GM18951 (cell line): ENCODE results near the gene CEBPZ.
A peak's percentile ranks its signal among the peaks of the same experiment; 100 is the strongest.

Experiments
- POLR2A ChIP-seq: IDR thresholded peaks from 4 replicates; pipeline ENCODE4 v1.6.1; 2011; ENCODE audit warnings: mild to moderate bottlenecking; ENCODE audit not compliant: insufficient read length, insufficient read depth; ENCODE audit errors: extremely low read depth
- in situ Hi-C: fragments of 300-500 bp; cut with MboI; formaldehyde crosslinking; loops from one replicate; pipeline ENCODE4 v1.12.0; 2022; ENCODE audit warnings: low sequenced_read_pairs, mixed read lengths, inconsistent platforms; ENCODE audit not compliant: unreplicated experiment

Gene CEBPZ

DNA sequence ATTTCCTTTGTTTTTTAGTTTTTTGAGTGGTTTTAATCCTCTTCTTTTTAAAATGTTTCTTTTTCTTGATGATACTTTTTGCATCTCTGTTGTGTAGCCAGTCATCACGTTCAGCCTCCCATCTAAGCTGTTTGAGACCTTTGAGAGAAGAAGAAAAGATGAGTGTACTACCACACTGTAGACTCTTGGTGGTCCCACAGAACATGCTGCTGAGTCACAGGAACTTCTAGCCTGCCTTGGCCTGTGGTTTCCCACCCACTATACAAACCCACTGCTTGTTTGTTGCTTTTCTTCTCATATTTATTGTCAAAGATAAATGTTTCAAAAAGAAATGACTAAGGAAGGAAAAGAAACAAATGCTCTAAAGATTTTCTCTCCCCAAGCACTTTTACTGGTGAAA lies 29.6 kb downstream of the CEBPZ start:
- in situ Hi-C loops = no loop called here

DNA sequence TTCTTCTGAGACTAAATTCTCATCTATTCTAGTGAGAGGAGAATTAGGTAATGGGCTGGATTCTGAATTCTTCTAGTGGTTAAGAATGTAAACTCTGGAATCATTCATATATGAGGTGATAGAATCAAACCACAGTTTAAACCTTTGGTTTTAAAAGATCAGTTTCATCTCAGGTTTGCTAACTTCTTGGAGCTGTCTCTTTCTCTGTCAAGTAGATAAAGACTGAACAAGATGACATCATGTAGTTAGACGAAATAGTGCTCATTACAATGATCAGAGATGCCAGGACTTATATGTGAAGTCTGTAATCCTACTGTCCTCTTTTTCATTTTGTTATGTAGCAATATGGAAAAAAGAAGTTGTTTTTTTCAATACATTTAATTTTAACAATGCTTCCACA lies 30.2 kb downstream of the CEBPZ start:
- in situ Hi-C loops = no loop called here
- TF ChIP-seq POLR2A = no peak

More for the DNA sequence above, 29.6 kb downstream of the CEBPZ start:
- no peak for TF ChIP-seq POLR2A

DNA sequence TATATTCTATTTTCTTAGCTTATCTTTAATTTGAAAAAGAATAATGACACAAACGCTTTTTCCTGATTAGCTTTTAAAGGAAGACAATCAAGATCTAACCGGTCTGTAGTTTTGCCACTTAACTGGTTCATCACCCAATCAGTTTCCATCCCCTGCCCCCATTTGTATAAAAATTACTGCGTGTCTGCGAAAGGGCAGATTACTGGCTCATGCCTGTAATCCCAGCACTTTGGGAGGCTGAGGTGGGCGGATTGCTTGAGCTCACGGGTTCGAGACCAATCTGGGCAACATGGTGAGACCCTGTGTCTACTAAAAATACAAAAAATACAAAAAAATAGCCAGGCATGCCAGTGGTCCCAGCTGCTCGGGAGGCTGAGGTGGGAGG lies 32.7 kb downstream of the CEBPZ start:
- TF ChIP-seq POLR2A = no peak
- in situ Hi-C loops = loop anchor here (25.0 kb wide), 1 partner anchor 689 kb away; no protein-coding TSS in a partner anchor

DNA sequence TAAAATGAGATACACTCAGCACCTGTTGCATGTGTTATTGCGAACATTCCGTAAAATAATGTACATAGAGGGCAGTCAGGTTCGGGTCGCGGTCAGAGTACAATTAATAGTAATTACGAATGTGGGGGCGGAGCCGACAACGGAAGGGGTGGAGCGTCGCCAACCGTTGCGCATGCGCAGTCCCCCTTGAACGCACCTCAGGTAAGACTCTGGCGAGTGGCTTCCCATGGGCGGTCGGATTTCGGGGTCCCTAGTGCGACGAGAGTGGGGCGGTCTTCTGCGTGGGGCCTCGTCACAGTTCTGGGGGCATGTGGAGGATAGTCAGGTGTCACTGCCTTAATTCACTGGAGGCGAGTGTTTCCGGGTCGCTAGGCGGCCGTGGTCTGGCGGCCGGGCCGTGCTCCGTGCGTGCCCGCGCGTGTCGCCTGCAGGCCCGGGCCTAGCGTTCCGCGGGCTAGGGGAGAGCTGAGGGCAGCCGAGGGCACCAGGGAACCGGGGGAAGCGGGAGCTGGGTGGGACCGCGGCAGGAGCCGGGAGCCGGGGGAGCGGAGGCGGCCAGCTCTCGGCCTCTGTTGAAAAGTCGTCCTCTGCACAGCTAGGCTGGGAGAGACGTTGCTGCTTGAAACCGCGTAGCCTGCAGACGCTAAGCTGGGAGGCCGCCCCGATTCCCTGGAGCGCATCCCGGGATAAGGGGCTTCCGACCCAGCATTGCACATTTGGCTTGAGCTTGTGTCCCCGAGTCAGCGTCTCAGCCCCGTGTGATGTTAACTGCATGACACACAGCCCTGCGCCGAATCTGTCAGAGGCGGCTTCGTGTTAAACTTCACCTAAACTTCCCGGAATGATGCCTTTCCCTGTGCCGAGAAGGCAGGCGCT lies 34.8 kb downstream of the CEBPZ start, which contains the start of gene CEBPZOS:
Gene CEBPZOS (plus strand): TSS at position 177 of the 876 bp plus-strand sequence. CDS start 3,209 bp downstream, outside the sequence.
- in situ Hi-C loops = loop anchor here (25.0 kb wide), 1 partner anchor 691 kb away; no protein-coding TSS in a partner anchor
- peak; percentile 89 for TF ChIP-seq POLR2A

DNA sequence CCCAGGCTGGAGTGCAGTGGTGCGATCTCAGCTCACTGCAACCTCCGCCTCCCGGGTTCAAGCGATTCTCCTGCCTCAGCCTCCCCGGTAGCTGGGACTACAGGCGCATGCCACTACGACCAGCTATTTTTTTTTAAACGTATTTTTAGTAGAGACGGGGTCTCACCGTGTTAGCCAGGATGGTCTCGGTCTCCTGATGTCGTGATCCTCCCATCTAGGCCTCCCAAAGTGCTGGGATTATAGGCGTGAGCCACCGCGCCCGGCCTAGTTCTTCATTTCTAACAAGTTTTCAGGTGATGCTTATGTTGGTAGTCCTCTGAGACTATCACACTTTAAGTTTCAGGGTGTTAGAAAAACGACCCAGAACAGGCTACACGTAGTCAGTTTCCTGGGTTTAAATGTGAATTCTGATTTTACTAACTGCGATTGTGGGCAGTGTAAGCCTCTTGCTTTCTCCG lies 35.5 kb downstream of the CEBPZ start:
- in situ Hi-C loops = loop anchor here (25.0 kb wide), 1 partner anchor 691 kb away; no protein-coding TSS in a partner anchor

DNA sequence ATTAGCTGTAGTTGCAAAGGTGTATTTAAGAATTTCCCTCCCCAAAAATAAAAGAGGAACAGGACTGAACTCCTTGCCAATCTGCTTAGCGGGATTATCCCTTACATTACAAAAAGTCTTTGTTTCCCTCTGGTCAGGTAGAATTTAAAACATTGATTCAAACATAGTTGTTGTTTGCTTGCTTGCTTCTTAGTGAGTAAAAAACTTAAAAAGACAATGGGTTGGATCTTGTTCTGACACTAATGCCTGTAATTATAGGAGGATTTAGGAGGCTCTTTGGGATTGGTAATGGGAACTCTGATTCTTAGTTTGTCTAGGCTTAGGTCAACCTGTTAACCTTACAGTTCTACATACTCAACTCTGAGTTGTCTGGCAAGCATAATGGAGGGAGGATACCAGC lies 38.8 kb downstream of the CEBPZ start:
- in situ Hi-C loops = loop anchor here (25.0 kb wide), 1 partner anchor 695 kb away; no protein-coding TSS in a partner anchor
- TF ChIP-seq POLR2A = no peak

DNA sequence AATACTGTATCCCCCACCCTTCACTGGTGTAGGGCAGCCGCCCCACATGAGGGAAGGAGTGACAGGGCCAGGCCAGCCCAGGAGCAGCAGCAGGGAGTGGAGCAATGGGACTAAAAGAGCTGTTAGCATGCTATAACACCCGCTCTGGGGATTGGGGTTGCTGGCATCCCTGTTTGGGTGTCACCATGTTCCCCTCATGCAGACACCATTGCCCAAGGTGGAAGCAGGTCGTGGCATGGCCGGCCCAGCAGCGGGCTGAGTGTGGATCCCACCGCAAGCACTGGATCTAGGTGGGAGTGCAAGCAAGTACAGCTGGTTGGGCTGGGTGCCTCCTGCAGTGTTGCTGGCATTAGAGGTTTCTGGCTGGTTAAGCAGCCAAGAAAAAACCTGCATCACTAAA lies 39.6 kb downstream of the CEBPZ start:
- no peak for TF ChIP-seq POLR2A
- in situ Hi-C loops = loop anchor here (25.0 kb wide), 1 partner anchor 696 kb away; no protein-coding TSS in a partner anchor

DNA sequence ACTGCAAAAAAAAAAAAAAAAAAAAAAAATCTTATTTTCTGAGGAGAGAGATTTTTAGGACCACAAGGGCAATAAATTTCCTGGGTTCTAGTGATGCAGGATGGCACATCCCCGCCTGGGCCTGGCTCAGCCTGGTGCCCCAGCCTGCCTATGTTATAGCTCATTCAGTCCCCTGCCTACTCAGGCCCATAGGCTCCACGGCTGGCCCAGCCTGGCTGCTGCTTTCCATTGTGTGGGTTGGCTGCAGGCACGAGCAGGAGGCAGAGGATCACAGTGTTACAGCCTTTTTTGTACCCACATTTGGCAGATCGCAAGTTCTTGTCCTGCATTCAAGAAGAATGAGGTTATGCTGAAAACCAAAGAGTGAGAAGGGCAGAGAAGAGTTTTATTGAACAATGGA lies 40.1 kb downstream of the CEBPZ start:
- in situ Hi-C loops = loop anchor here (25.0 kb wide), 1 partner anchor 696 kb away; no protein-coding TSS in a partner anchor
- TF ChIP-seq POLR2A = no peak

DNA sequence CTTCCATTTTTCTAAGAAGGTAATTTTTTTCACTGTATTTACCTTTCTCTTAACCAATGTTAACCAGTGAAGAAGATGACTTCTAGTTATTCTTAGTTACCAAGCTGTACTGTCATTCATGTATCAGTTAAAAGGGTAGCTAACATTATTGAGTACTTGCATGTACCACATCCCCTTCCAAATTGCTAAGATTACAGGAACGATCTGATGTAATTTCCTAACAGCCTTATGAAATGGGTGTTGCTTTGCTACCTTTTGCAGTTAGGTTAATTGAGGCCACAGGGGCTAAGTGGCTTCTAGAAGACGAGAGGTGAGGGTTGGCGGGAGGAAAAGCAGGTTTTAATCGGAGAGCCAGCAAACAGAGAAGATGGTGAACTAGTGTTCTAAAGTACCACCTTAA lies 41.1 kb downstream of the CEBPZ start:
- TF ChIP-seq POLR2A = no peak
- in situ Hi-C loops = loop anchor here (25.0 kb wide), 1 partner anchor 697 kb away; no protein-coding TSS in a partner anchor

DNA sequence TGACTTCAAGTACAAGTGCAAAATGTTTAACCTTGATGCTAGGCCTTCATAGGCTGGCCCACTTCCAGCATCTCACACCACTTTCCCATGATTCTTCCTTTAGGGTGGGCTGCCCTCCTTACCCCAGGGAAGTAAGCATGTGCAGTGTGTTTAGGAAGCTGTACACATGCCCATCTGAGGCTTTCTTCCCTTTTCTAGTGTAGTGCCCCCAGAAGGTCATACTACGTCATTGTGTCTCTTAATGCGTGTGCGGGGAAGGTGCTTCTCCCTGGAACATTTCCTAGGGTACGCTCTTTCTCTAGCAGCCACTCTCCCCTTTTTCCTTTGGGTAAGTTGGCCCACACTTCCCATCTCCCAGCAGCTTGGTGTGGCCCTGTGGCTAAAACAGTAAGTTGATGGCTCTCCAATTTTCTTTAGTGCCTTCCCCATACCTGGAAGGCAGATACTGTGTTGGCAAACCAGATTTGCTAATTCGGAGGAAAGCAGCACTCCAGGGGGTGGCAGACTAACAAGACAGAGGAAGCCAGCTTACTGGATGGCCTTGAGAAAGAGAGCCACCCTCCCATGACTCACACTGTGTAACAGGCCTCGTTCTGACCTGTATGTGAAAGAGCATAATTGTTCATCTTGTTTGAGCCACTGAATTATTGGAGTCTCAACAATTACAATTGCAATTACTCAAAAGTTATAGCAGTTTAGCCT lies 41.8 kb downstream of the CEBPZ start:
- in situ Hi-C loops = loop anchor here (25.0 kb wide), 1 partner anchor 698 kb away; no protein-coding TSS in a partner anchor
- no peak for TF ChIP-seq POLR2A

DNA sequence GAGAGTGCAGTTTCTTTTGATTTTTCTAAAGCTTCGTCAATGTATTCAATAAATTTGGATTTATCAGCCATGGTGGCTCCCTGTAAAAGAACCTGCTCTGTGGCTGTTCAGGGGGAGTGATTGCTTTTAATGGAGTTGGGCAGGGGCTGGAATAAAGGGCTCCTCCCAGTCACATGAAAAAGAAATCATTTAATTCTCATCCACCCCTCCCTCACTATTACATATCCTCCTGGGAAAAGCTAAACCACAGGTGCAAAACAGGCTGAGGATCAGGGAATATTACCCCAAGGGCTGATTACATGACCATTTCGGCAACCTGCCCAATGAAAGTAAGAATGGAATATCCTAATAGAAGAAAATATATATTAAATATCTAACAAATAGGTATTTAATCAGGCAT lies 42.8 kb downstream of the CEBPZ start, which contains the start of gene SULT6B1:
Gene SULT6B1 (minus strand): TSS at position 101 of the 400 bp plus-strand sequence. CDS start 30 bp downstream, at position 71.
- TF ChIP-seq POLR2A = no peak
- in situ Hi-C loops = loop anchor here (25.0 kb wide), 1 partner anchor 699 kb away; no protein-coding TSS in a partner anchor

DNA sequence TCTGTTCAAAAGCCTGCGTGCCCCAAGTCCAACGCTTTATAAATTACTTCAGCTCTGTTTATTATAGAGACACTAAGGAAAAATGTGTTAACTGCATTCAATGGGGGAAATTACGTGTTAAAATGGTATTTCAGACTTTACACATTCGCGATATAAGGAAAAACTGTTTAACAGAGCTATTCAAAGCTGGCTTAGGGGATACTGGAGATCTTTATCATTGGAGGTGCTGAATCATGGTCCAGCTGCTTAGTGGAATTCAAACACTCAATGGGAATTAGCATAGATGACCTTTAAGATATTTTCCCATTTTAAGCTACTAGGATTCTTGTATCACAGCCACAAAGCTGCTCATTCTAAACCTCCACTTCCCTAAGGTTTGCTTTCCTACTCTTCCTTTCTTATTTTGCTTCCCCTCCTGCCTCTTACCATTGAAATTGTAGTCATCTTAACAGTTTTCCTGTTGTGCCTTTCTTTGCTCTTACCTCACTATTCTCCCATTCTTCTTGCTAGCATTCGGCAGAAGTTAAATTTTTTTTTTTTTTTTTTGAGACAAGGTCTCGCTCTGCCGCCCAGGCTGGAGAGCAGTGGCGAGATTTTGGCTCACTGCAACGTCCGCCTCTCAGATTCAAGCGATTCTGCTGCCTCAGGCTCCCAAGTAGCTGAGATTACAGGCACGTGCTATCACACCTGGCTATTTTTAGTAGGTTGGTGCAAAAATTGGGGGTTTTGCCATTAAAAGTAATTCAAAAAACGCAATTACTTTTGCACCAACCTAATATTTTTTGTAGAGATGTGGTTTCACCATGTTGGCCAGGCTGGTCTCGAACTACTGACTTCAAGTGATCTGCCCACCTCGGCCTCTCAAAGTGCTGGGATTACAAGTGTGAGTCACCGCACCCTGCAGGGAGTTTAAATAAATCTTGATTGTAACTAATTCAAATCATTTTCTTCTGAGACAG lies 49.4 kb downstream of the CEBPZ start:
- TF ChIP-seq POLR2A = no peak
- in situ Hi-C loops = loop anchor here (25.0 kb wide), 1 partner anchor 705 kb away; no protein-coding TSS in a partner anchor
